HepG2 (cell line): ENCODE data around the gene TMEM14A. TPM values are rescaled to one million over a fixed set of nuclear protein-coding genes. Genes with fewer than 3 reads are reported as not detected.

Experiments used
- CC2D1A ChIP-seq: sonication (generic); formaldehyde crosslinking; IDR thresholded peaks from 2 replicates; pipeline ENCODE4 v1.8.1; 2023; ENCODE audit warnings: mild to moderate bottlenecking, missing genetic modification reagents
- DR1 ChIP-seq: sonication (generic); formaldehyde crosslinking; IDR thresholded peaks from 2 replicates; pipeline ENCODE4 v1.8.0; 2021; ENCODE audit warnings: mild to moderate bottlenecking, missing genetic modification reagents, inconsistent platforms
- KMT2B ChIP-seq: IDR thresholded peaks from 2 replicates; pipeline ENCODE4 v1.6.1; 2016; ENCODE audit warnings: missing genetic modification reagents, missing compliant biosample characterization
- POLR2G ChIP-seq: fragments of 200-400 bp; formaldehyde crosslinking; IDR thresholded peaks from 2 replicates; pipeline ENCODE4 v1.6.1; 2018; ENCODE audit warnings: mild to moderate bottlenecking, low read depth, low read length, moderate library complexity
- SOX13 ChIP-seq, 3 experiments: fragments of 450-650 bp in 1 of 3; sonication (generic) in 1 of 3; formaldehyde crosslinking in 1 of 3; IDR thresholded peaks in 2 of 3; conservative IDR thresholded peaks in 1 of 3; 2 replicates each; pipeline versions ENCODE4 v1.5.0 to v1.6.1; 2016 to 2020; ENCODE audit warnings: antibody characterized with exemption in 1 of 3, mild to moderate bottlenecking in 1 of 3, missing compliant biosample characterization in 1 of 3, missing genetic modification reagents in 1 of 3, moderate library complexity in 1 of 3
- TP53 ChIP-seq: sonication (generic); formaldehyde crosslinking; conservative IDR thresholded peaks from 2 replicates; pipeline ENCODE4 v1.4.0; 2020; ENCODE audit warnings: missing genetic modification reagents
- ZFP36 ChIP-seq: fragments of 150-350 bp; IDR thresholded peaks from 2 replicates; pipeline ENCODE4 v1.6.1; 2018; ENCODE audit warnings: borderline replicate concordance, low read length, low read depth; ENCODE audit not compliant: partially characterized antibody
- ZNF205 ChIP-seq: IDR thresholded peaks from 2 replicates; pipeline ENCODE4 v1.6.1; 2018; ENCODE audit warnings: missing biosample characterization, missing genetic modification reagents
- ZNF841 ChIP-seq: sonication (generic); formaldehyde crosslinking; IDR thresholded peaks from 2 replicates; pipeline ENCODE4 v1.8.1; 2023; ENCODE audit warnings: missing genetic modification reagents, borderline replicate concordance
- polyA plus RNA-seq, 8 experiments: library from polyadenylated mRNA; depleted of rRNA in 3 of 8; stranded (reverse) in 7 of 8; unstranded in 1 of 8; fragments of >200 nt; fragmentation: Illumina TruSeq in 4 of 8; extraction: Trizol in 4 of 8; gene quantifications; 2 replicates each; pipeline versions ENCODE4 v1.2.1 to v1.2.3, GENCODE V29; 2011 to 2016; ENCODE audit warnings: low read depth in 4 of 8, missing spikeins in 1 of 8, mixed read lengths in 1 of 8; ENCODE audit not compliant: insufficient read depth in 1 of 8
- total RNA-seq, 5 experiments: library from RNA; depleted of rRNA; stranded (reverse); fragments of >200 nt; fragmentation: Illumina TruSeq; extraction: Trizol; gene quantifications; 2 replicates each; pipeline ENCODE4 v1.2.3, GENCODE V29; 2016; ENCODE audit warnings: low read depth in 1 of 5
- TF ChIP-seq, protein P1 (sequence below): sonication (generic); formaldehyde crosslinking; IDR thresholded peaks from 2 replicates; pipeline ENCODE4 v1.4.0; 2020; ENCODE audit warnings: missing genetic modification reagents
- TF ChIP-seq, protein P2 (sequence below): sonication (generic); formaldehyde crosslinking; IDR thresholded peaks from 2 replicates; pipeline ENCODE4 v1.4.0; 2020; ENCODE audit warnings: missing genetic modification reagents, borderline replicate concordance
- TF ChIP-seq, protein P3 (sequence below): sonication (generic); formaldehyde crosslinking; IDR thresholded peaks from 2 replicates; pipeline ENCODE4 v1.4.0; 2020; ENCODE audit warnings: missing genetic modification reagents, borderline replicate concordance
- TF ChIP-seq, protein P4 (sequence below): sonication (generic); formaldehyde crosslinking; IDR thresholded peaks from 2 replicates; pipeline ENCODE4 v1.8.1; 2022; ENCODE audit warnings: low read depth, mild to moderate bottlenecking, missing genetic modification reagents
- TF ChIP-seq, protein P5 (sequence below): sonication (generic); formaldehyde crosslinking; IDR thresholded peaks from 2 replicates; pipeline ENCODE4 v1.4.0; 2020; ENCODE audit warnings: missing genetic modification reagents

TMEM14A gene
- total and polyA plus RNA-seq, 2 of the 13 experiments (the other 11 are each of a cell fraction or from before 2014, with no cell fraction given): 24.6 to 73.7 TPM

DNA sequence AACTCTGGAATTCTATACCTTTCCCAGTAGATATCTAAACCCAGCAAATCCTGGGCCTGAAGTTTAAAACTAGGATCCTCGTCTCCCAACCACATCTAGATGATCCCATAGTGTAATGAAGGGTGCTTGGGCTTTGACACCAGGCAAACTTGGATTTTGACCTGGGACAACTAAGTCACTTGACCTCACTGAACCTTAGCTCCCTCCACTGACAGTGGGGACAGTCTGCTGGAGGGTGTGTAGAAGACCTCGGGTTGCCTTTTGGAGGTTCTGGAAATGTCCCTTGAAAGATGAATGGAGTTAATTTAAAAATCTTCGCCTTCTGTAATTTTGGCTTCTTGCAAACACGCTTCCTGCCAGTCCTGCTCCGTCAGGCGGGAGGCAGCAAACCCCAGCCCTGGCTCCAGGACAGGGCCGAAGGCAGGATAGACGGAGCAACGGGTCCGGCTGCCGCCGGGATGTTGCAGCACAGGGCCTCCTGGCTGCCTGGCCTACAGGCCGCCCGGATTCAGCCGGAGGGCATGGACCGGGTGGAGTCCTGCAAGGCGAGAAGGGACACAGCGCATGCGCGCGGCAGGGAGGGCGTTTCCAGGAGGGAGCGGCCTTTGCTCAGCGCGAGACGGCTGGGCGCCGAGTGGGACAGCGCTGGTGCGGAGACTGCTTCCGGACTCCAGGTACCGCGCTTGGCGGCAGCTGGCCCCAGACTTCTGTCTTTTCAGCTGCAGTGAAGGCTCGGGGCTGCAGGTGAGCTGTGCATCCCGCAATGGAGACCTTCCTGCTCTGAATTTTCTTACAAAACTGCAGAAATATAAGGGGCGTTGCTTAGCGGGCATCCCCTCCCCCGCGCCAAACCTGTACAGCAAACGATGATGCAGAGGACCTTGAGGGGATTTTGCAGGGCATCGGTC is at the start of gene TMEM14A (continued):
- no peak for TF ChIP-seq SOX13 (IDR thresholded peaks at IDR 0.05)
- TF ChIP-seq SOX13 (CRISPR knock-in tag; conservative IDR thresholded peaks at IDR 0.05 in 1 of 2, IDR thresholded peaks at IDR 0.05 in 1 of 2): peak in 1 of 2 experiments; percentile 58; a peak in 2 of 4 replicates
- TF ChIP-seq ZNF205 (CRISPR knock-in tag): peak; percentile 81; the same call in 1 of the 2 replicates
- TF ChIP-seq, protein P1, sequence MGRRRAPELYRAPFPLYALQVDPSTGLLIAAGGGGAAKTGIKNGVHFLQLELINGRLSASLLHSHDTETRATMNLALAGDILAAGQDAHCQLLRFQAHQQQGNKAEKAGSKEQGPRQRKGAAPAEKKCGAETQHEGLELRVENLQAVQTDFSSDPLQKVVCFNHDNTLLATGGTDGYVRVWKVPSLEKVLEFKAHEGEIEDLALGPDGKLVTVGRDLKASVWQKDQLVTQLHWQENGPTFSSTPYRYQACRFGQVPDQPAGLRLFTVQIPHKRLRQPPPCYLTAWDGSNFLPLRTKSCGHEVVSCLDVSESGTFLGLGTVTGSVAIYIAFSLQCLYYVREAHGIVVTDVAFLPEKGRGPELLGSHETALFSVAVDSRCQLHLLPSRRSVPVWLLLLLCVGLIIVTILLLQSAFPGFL (CRISPR knock-in tag): no peak
- TF ChIP-seq ZNF841: no peak
- TF ChIP-seq DR1: peak; percentile 92
- TF ChIP-seq, protein P2, sequence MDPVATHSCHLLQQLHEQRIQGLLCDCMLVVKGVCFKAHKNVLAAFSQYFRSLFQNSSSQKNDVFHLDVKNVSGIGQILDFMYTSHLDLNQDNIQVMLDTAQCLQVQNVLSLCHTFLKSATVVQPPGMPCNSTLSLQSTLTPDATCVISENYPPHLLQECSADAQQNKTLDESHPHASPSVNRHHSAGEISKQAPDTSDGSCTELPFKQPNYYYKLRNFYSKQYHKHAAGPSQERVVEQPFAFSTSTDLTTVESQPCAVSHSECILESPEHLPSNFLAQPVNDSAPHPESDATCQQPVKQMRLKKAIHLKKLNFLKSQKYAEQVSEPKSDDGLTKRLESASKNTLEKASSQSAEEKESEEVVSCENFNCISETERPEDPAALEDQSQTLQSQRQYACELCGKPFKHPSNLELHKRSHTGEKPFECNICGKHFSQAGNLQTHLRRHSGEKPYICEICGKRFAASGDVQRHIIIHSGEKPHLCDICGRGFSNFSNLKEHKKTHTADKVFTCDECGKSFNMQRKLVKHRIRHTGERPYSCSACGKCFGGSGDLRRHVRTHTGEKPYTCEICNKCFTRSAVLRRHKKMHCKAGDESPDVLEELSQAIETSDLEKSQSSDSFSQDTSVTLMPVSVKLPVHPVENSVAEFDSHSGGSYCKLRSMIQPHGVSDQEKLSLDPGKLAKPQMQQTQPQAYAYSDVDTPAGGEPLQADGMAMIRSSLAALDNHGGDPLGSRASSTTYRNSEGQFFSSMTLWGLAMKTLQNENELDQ (CRISPR knock-in tag): 0 out of 2 replicates have a peak, but pooled peaks have one; percentile 71
- TF ChIP-seq, protein P3, sequence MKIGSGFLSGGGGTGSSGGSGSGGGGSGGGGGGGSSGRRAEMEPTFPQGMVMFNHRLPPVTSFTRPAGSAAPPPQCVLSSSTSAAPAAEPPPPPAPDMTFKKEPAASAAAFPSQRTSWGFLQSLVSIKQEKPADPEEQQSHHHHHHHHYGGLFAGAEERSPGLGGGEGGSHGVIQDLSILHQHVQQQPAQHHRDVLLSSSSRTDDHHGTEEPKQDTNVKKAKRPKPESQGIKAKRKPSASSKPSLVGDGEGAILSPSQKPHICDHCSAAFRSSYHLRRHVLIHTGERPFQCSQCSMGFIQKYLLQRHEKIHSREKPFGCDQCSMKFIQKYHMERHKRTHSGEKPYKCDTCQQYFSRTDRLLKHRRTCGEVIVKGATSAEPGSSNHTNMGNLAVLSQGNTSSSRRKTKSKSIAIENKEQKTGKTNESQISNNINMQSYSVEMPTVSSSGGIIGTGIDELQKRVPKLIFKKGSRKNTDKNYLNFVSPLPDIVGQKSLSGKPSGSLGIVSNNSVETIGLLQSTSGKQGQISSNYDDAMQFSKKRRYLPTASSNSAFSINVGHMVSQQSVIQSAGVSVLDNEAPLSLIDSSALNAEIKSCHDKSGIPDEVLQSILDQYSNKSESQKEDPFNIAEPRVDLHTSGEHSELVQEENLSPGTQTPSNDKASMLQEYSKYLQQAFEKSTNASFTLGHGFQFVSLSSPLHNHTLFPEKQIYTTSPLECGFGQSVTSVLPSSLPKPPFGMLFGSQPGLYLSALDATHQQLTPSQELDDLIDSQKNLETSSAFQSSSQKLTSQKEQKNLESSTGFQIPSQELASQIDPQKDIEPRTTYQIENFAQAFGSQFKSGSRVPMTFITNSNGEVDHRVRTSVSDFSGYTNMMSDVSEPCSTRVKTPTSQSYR: no peak
- TF ChIP-seq, protein P4, sequence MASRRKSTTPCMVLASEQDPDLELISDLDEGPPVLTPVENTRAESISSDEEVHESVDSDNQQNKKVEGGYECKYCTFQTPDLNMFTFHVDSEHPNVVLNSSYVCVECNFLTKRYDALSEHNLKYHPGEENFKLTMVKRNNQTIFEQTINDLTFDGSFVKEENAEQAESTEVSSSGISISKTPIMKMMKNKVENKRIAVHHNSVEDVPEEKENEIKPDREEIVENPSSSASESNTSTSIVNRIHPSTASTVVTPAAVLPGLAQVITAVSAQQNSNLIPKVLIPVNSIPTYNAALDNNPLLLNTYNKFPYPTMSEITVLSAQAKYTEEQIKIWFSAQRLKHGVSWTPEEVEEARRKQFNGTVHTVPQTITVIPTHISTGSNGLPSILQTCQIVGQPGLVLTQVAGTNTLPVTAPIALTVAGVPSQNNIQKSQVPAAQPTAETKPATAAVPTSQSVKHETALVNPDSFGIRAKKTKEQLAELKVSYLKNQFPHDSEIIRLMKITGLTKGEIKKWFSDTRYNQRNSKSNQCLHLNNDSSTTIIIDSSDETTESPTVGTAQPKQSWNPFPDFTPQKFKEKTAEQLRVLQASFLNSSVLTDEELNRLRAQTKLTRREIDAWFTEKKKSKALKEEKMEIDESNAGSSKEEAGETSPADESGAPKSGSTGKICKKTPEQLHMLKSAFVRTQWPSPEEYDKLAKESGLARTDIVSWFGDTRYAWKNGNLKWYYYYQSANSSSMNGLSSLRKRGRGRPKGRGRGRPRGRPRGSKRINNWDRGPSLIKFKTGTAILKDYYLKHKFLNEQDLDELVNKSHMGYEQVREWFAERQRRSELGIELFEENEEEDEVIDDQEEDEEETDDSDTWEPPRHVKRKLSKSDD (CRISPR knock-in tag): no peak
- TF ChIP-seq CC2D1A (CRISPR knock-in tag): no peak
- TF ChIP-seq KMT2B (CRISPR knock-in tag): peak; percentile 93
- no peak for TF ChIP-seq ZFP36
- peak; percentile 79; the same call in 1 of the 2 replicates for TF ChIP-seq TP53 (CRISPR knock-in tag)
- TF ChIP-seq, protein P5, sequence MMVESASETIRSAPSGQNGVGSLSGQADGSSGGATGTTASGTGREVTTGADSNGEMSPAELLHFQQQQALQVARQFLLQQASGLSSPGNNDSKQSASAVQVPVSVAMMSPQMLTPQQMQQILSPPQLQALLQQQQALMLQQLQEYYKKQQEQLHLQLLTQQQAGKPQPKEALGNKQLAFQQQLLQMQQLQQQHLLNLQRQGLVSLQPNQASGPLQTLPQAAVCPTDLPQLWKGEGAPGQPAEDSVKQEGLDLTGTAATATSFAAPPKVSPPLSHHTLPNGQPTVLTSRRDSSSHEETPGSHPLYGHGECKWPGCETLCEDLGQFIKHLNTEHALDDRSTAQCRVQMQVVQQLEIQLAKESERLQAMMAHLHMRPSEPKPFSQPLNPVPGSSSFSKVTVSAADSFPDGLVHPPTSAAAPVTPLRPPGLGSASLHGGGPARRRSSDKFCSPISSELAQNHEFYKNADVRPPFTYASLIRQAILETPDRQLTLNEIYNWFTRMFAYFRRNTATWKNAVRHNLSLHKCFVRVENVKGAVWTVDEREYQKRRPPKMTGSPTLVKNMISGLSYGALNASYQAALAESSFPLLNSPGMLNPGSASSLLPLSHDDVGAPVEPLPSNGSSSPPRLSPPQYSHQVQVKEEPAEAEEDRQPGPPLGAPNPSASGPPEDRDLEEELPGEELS (CRISPR knock-in tag): peak; percentile 73
- TF ChIP-seq POLR2G: peak; percentile 97
